ENCODE data around the gene FSTL5.

FSTL5 gene

GRCh38 chr4:161721947-161722346, 441.9 kb downstream of the FSTL5 start:
- H3K4me2 ChIP-seq (ENCODE audit: low read depth, low read length, poor library complexity, severe bottlenecking) = no peak overlapping the region
- H3K79me2 ChIP-seq (ENCODE audit: insufficient read depth, low read length) = no peaks in the 10 kb centered on the region
- H3K27ac ChIP-seq (ENCODE audit: low read depth, low read length) = no peak overlapping the region
- TF ChIP-seq CTCF (IDR thresholded peaks at IDR 0.05; ENCODE audit: insufficient read depth, low read length, poor library complexity, severe bottlenecking) (no peak), EZH2phosphoT487 (conservative IDR thresholded peaks at IDR 0.05; ENCODE audit: low read length) (no peak)
- no peaks in the 10 kb centered on the region for H4K20me1 ChIP-seq (ENCODE audit: low read depth, low read length)
- no peak overlapping the region for H3K9ac ChIP-seq (ENCODE audit: low read length)
- H2AFZ ChIP-seq (ENCODE audit: low read depth, low read length, severe bottlenecking) = no peak overlapping the region
- no peaks in the 10 kb centered on the region for H3K27me3 ChIP-seq (ENCODE audit: low read length)
- H3K9me3 ChIP-seq (ENCODE audit: insufficient read depth, low read length) = no peaks in the 10 kb centered on the region
- H3K36me3 ChIP-seq (ENCODE audit: low read length) = no peaks in the 10 kb centered on the region
- H3K9me2 ChIP-seq (replicated peaks; ENCODE audit: insufficient read depth, low read length) = no peaks in the 10 kb centered on the region
- no peaks in the 10 kb centered on the region for H3F3A ChIP-seq (ENCODE audit: insufficient read depth)
- H3K4me3 ChIP-seq (ENCODE audit: insufficient read depth, low read length, poor library complexity, severe bottlenecking) = no peak overlapping the region

- Histone ChIP-seq H3K79me2 (ENCODE audit: insufficient read depth, low read length) (no peaks in the 10 kb centered on the region), H3K27me3 (ENCODE audit: low read length) (no peaks in the 10 kb centered on the region), H3K9me3 (ENCODE audit: insufficient read depth, low read length) (no peaks in the 10 kb centered on the region), H3K9ac (ENCODE audit: low read length) (no peak overlapping the region), H3K4me3 (ENCODE audit: insufficient read depth, low read length, poor library complexity, severe bottlenecking) (no peak overlapping the region), H3K27ac (ENCODE audit: low read depth, low read length) (no peak overlapping the region), H3F3A (ENCODE audit: insufficient read depth) (no peaks in the 10 kb centered on the region), H3K9me2 (replicated peaks; ENCODE audit: insufficient read depth, low read length) (no peaks in the 10 kb centered on the region), H3K36me3 (ENCODE audit: low read length) (no peaks in the 10 kb centered on the region), H4K20me1 (ENCODE audit: low read depth, low read length) (no peaks in the 10 kb centered on the region), H3K4me2 (ENCODE audit: low read depth, low read length, poor library complexity, severe bottlenecking) (no peak overlapping the region), H2AFZ (ENCODE audit: low read depth, low read length, severe bottlenecking) (no peak overlapping the region)
- TF ChIP-seq EZH2phosphoT487 (conservative IDR thresholded peaks at IDR 0.05; ENCODE audit: low read length) (no peak), CTCF (IDR thresholded peaks at IDR 0.05; ENCODE audit: insufficient read depth, low read length, poor library complexity, severe bottlenecking) (no peak)
Measured at GRCh38 chr4:161717084-161717483, 446.7 kb downstream of the FSTL5 start.

- no peaks in the 10 kb centered on the region for H4K20me1 ChIP-seq (ENCODE audit: low read depth, low read length)
- H3K9me2 ChIP-seq (replicated peaks; ENCODE audit: insufficient read depth, low read length) = no peaks in the 10 kb centered on the region
- H3K9me3 ChIP-seq (ENCODE audit: insufficient read depth, low read length) = no peaks in the 10 kb centered on the region
- no peak overlapping the region for H2AFZ ChIP-seq (ENCODE audit: low read depth, low read length, severe bottlenecking)
- no peaks in the 10 kb centered on the region for H3K27me3 ChIP-seq (ENCODE audit: low read length)
- TF ChIP-seq CTCF (IDR thresholded peaks at IDR 0.05; ENCODE audit: insufficient read depth, low read length, poor library complexity, severe bottlenecking) (no peak), EZH2phosphoT487 (conservative IDR thresholded peaks at IDR 0.05; ENCODE audit: low read length) (no peak)
- H3K4me3 ChIP-seq (ENCODE audit: insufficient read depth, low read length, poor library complexity, severe bottlenecking) = no peak overlapping the region
- no peak overlapping the region for H3K4me2 ChIP-seq (ENCODE audit: low read depth, low read length, poor library complexity, severe bottlenecking)
- H3K79me2 ChIP-seq (ENCODE audit: insufficient read depth, low read length) = no peaks in the 10 kb centered on the region
- no peak overlapping the region for H3K9ac ChIP-seq (ENCODE audit: low read length)
- H3K36me3 ChIP-seq (ENCODE audit: low read length) = no peaks in the 10 kb centered on the region
- no peaks in the 10 kb centered on the region for H3F3A ChIP-seq (ENCODE audit: insufficient read depth)
- no peak overlapping the region for H3K27ac ChIP-seq (ENCODE audit: low read depth, low read length)
Measured at GRCh38 chr4:161714931-161715330, 448.9 kb downstream of the FSTL5 start.

All from SU-DHL-6 (cell line).